ENCODE measurements around the gene AGTPBP1.

AGTPBP1 gene

GRCh38 chr9:85530721-85531120 is 211.0 kb downstream of the AGTPBP1 start:
- Histone ChIP-seq H3K9me3 (ENCODE audit: low read length) (no peaks in the 10 kb centered on the region), H3K4me3 (ENCODE audit: low read depth in 1 of 2, low read length in 2 of 2) (no peak overlapping the region), H3K9ac (ENCODE audit: low read length) (no peak overlapping the region), H3K27me3 (ENCODE audit: control insufficient read depth in 1 of 2, insufficient read depth in 2 of 2, low read length in 2 of 2) (no peaks in the 10 kb centered on the region), H3K4me1 (ENCODE audit: insufficient read depth, low read length) (no peaks in the 10 kb centered on the region), H3K36me3 (ENCODE audit: insufficient read depth, low read length) (no peaks in the 10 kb centered on the region), H3K27ac (ENCODE audit: low read depth, low read length) (no peak overlapping the region)

GRCh38 chr9:85528607-85529006 is 213.1 kb downstream of the AGTPBP1 start:
- H3K9me3 ChIP-seq (ENCODE audit: low read length), result no peaks in the 10 kb centered on the region

GRCh38 chr9:85528142-85528541 is 213.6 kb downstream of the AGTPBP1 start:
- Histone ChIP-seq H3K36me3 (ENCODE audit: insufficient read depth, low read length) (no peaks in the 10 kb centered on the region), H3K9ac (ENCODE audit: low read length) (no peak overlapping the region), H3K27ac (ENCODE audit: low read depth, low read length) (no peak overlapping the region), H3K4me1 (ENCODE audit: insufficient read depth, low read length) (no peaks in the 10 kb centered on the region), H3K4me3 (ENCODE audit: low read depth in 1 of 2, low read length in 2 of 2) (no peak overlapping the region), H3K27me3 (ENCODE audit: control insufficient read depth in 1 of 2, insufficient read depth in 2 of 2, low read length in 2 of 2) (no peaks in the 10 kb centered on the region), H3K9me3 (ENCODE audit: low read length) (no peaks in the 10 kb centered on the region)

More at GRCh38 chr9:85528607-85529006, 213.1 kb downstream of the AGTPBP1 start:
- no peaks in the 10 kb centered on the region for H3K4me1 ChIP-seq (ENCODE audit: insufficient read depth, low read length)
- H3K36me3 ChIP-seq (ENCODE audit: insufficient read depth, low read length), result no peaks in the 10 kb centered on the region
- H3K27ac ChIP-seq (ENCODE audit: low read depth, low read length), result no peak overlapping the region
- no peak overlapping the region for H3K9ac ChIP-seq (ENCODE audit: low read length)
- H3K4me3 ChIP-seq (ENCODE audit: low read depth in 1 of 2, low read length in 2 of 2), result no peak overlapping the region
- no peaks in the 10 kb centered on the region for H3K27me3 ChIP-seq (ENCODE audit: control insufficient read depth in 1 of 2, insufficient read depth in 2 of 2, low read length in 2 of 2)

GRCh38 chr9:85527331-85528020 is 214.3 kb downstream of the AGTPBP1 start:
- no peak overlapping the region for H3K27ac ChIP-seq (ENCODE audit: low read depth, low read length)

GRCh38 chr9:85524531-85524930 is 217.2 kb downstream of the AGTPBP1 start:
- H3K27ac ChIP-seq (ENCODE audit: low read depth, low read length), result no peak overlapping the region
- H3K4me3 ChIP-seq (ENCODE audit: low read depth in 1 of 2, low read length in 2 of 2), result no peak overlapping the region
- no peaks in the 10 kb centered on the region for H3K36me3 ChIP-seq (ENCODE audit: insufficient read depth, low read length)
- H3K4me1 ChIP-seq (ENCODE audit: insufficient read depth, low read length), result no peaks in the 10 kb centered on the region
- no peaks in the 10 kb centered on the region for H3K9me3 ChIP-seq (ENCODE audit: low read length)
- H3K27me3 ChIP-seq (ENCODE audit: control insufficient read depth in 1 of 2, insufficient read depth in 2 of 2, low read length in 2 of 2), result peaks cover 0 to 5% of the 10 kb centered on the region in 2 donors
- no peak overlapping the region for H3K9ac ChIP-seq (ENCODE audit: low read length)

More at GRCh38 chr9:85527331-85528020, 214.3 kb downstream of the AGTPBP1 start:
- Histone ChIP-seq H3K27me3 (ENCODE audit: control insufficient read depth in 1 of 2, insufficient read depth in 2 of 2, low read length in 2 of 2) (no peaks in the 10 kb centered on the region), H3K4me3 (ENCODE audit: low read depth in 1 of 2, low read length in 2 of 2) (no peak overlapping the region), H3K36me3 (ENCODE audit: insufficient read depth, low read length) (no peaks in the 10 kb centered on the region), H3K9ac (ENCODE audit: low read length) (no peak overlapping the region), H3K4me1 (ENCODE audit: insufficient read depth, low read length) (no peaks in the 10 kb centered on the region), H3K9me3 (ENCODE audit: low read length) (no peaks in the 10 kb centered on the region)

GRCh38 chr9:85523202-85523601 is 218.6 kb downstream of the AGTPBP1 start:
- no peak overlapping the region for H3K27ac ChIP-seq (ENCODE audit: low read depth, low read length)

GRCh38 chr9:85522459-85523092 is 219.2 kb downstream of the AGTPBP1 start:
- Histone ChIP-seq H3K4me3 (ENCODE audit: low read depth in 1 of 2, low read length in 2 of 2) (no peak overlapping the region), H3K9ac (ENCODE audit: low read length) (no peak overlapping the region), H3K27ac (ENCODE audit: low read depth, low read length) (no peak overlapping the region)

More at GRCh38 chr9:85523202-85523601, 218.6 kb downstream of the AGTPBP1 start:
- Histone ChIP-seq H3K4me1 (ENCODE audit: insufficient read depth, low read length) (no peaks in the 10 kb centered on the region), H3K36me3 (ENCODE audit: insufficient read depth, low read length) (no peaks in the 10 kb centered on the region), H3K9ac (ENCODE audit: low read length) (no peak overlapping the region), H3K27me3 (ENCODE audit: control insufficient read depth in 1 of 2, insufficient read depth in 2 of 2, low read length in 2 of 2) (peaks cover 0 to 5% of the 10 kb centered on the region in 2 donors), H3K9me3 (ENCODE audit: low read length) (no peaks in the 10 kb centered on the region), H3K4me3 (ENCODE audit: low read depth in 1 of 2, low read length in 2 of 2) (no peak overlapping the region)

GRCh38 chr9:85521371-85522197 is 220.2 kb downstream of the AGTPBP1 start:
- Histone ChIP-seq H3K36me3 (ENCODE audit: insufficient read depth, low read length) (no peaks in the 10 kb centered on the region), H3K27ac (ENCODE audit: low read depth, low read length) (no peak overlapping the region), H3K9ac (ENCODE audit: low read length) (no peak overlapping the region), H3K4me1 (ENCODE audit: insufficient read depth, low read length) (no peaks in the 10 kb centered on the region), H3K4me3 (ENCODE audit: low read depth in 1 of 2, low read length in 2 of 2) (no peak overlapping the region), H3K9me3 (ENCODE audit: low read length) (no peaks in the 10 kb centered on the region), H3K27me3 (ENCODE audit: control insufficient read depth in 1 of 2, insufficient read depth in 2 of 2, low read length in 2 of 2) (peaks cover 0 to 5% of the 10 kb centered on the region in 2 donors)

More at GRCh38 chr9:85522459-85523092, 219.2 kb downstream of the AGTPBP1 start:
- H3K4me1 ChIP-seq (ENCODE audit: insufficient read depth, low read length), result no peaks in the 10 kb centered on the region
- no peaks in the 10 kb centered on the region for H3K9me3 ChIP-seq (ENCODE audit: low read length)
- H3K27me3 ChIP-seq (ENCODE audit: control insufficient read depth in 1 of 2, insufficient read depth in 2 of 2, low read length in 2 of 2), result peaks cover 0 to 5% of the 10 kb centered on the region in 2 donors
- H3K36me3 ChIP-seq (ENCODE audit: insufficient read depth, low read length), result no peaks in the 10 kb centered on the region

GRCh38 chr9:85516976-85517637 is 224.6 kb downstream of the AGTPBP1 start:
- Histone ChIP-seq H3K4me1 (ENCODE audit: insufficient read depth, low read length) (no peaks in the 10 kb centered on the region), H3K27ac (ENCODE audit: low read depth, low read length) (no peak overlapping the region), H3K27me3 (ENCODE audit: control insufficient read depth in 1 of 2, insufficient read depth in 2 of 2, low read length in 2 of 2) (peaks cover 0 to 3% of the 10 kb centered on the region in 2 donors)

GRCh38 chr9:85516455-85516854 is 225.3 kb downstream of the AGTPBP1 start:
- no peak overlapping the region for H3K9ac ChIP-seq (ENCODE audit: low read length)
- no peaks in the 10 kb centered on the region for H3K27me3 ChIP-seq (ENCODE audit: control insufficient read depth in 1 of 2, insufficient read depth in 2 of 2, low read length in 2 of 2)
- no peak overlapping the region for H3K27ac ChIP-seq (ENCODE audit: low read depth, low read length)
- H3K4me1 ChIP-seq (ENCODE audit: insufficient read depth, low read length), result no peaks in the 10 kb centered on the region
- no peaks in the 10 kb centered on the region for H3K36me3 ChIP-seq (ENCODE audit: insufficient read depth, low read length)
- H3K9me3 ChIP-seq (ENCODE audit: low read length), result no peaks in the 10 kb centered on the region
- no peak overlapping the region for H3K4me3 ChIP-seq (ENCODE audit: low read depth in 1 of 2, low read length in 2 of 2)

More at GRCh38 chr9:85516976-85517637, 224.6 kb downstream of the AGTPBP1 start:
- H3K9ac ChIP-seq (ENCODE audit: low read length), result no peak overlapping the region
- no peaks in the 10 kb centered on the region for H3K9me3 ChIP-seq (ENCODE audit: low read length)
- H3K36me3 ChIP-seq (ENCODE audit: insufficient read depth, low read length), result no peaks in the 10 kb centered on the region
- H3K4me3 ChIP-seq (ENCODE audit: low read depth in 1 of 2, low read length in 2 of 2), result no peak overlapping the region

GRCh38 chr9:85515021-85515420 is 226.7 kb downstream of the AGTPBP1 start:
- no peaks in the 10 kb centered on the region for H3K4me1 ChIP-seq (ENCODE audit: insufficient read depth, low read length)
- H3K27me3 ChIP-seq (ENCODE audit: control insufficient read depth in 1 of 2, insufficient read depth in 2 of 2, low read length in 2 of 2), result no peaks in the 10 kb centered on the region

More at GRCh38 chr9:85515021-85515420, 226.7 kb downstream of the AGTPBP1 start:
- no peak overlapping the region for H3K9ac ChIP-seq (ENCODE audit: low read length)
- H3K9me3 ChIP-seq (ENCODE audit: low read length), result no peaks in the 10 kb centered on the region
- no peaks in the 10 kb centered on the region for H3K36me3 ChIP-seq (ENCODE audit: insufficient read depth, low read length)
- H3K27ac ChIP-seq (ENCODE audit: low read depth, low read length), result no peak overlapping the region
- no peak overlapping the region for H3K4me3 ChIP-seq (ENCODE audit: low read depth in 1 of 2, low read length in 2 of 2)

Measured in muscle layer of colon (tissue), 2 donors.